Prostate gland (tissue), 2 donors: ENCODE data around the gene FMNL2.

Experiments
- POLR2A ChIP-seq: fragments of 450-650 bp; IDR thresholded peaks from one replicate; pipeline ENCODE4 v1.6.1; 2016; ENCODE audit warnings: antibody characterized with exemption, mild to moderate bottlenecking
- TF ChIP-seq, protein P1 (sequence below), 4 experiments: fragments of 200-600 bp in 2 of 4; fragments of 450-650 bp in 2 of 4; sonication (generic) in 2 of 4; IDR thresholded peaks; 1 replicate in 3 of 4; 2 replicates in 1 of 4; pipeline ENCODE4 v1.5.1; 2016 to 2019; ENCODE audit warnings: antibody characterized with exemption in 4 of 4, mild to moderate bottlenecking in 2 of 4, moderate library complexity in 2 of 4

DNA sequence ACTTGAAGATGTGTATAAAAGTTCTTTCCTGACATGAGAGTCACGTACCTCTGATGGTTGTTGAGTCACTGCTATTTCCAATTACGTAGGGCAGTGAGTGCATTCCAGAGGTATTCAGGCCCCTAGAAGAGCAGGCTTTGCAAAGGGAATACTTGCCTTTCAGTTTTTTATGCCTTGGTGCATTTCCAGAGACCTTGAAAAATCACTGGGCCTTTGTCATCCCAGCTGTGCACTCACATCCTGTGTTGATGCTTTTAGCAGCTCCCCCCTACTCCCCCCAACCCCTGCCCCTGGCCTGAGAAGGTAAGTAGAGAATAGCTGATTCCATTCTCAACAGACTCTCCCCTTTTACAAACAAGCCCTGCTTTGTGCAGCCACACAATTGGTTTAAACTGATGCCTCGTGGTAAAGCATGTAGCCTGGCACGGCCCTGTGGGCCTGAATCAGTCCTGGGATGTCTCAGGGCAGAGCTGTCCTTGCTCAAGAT is 208.1 kb downstream of the FMNL2 start:
- TF ChIP-seq, protein P1, sequence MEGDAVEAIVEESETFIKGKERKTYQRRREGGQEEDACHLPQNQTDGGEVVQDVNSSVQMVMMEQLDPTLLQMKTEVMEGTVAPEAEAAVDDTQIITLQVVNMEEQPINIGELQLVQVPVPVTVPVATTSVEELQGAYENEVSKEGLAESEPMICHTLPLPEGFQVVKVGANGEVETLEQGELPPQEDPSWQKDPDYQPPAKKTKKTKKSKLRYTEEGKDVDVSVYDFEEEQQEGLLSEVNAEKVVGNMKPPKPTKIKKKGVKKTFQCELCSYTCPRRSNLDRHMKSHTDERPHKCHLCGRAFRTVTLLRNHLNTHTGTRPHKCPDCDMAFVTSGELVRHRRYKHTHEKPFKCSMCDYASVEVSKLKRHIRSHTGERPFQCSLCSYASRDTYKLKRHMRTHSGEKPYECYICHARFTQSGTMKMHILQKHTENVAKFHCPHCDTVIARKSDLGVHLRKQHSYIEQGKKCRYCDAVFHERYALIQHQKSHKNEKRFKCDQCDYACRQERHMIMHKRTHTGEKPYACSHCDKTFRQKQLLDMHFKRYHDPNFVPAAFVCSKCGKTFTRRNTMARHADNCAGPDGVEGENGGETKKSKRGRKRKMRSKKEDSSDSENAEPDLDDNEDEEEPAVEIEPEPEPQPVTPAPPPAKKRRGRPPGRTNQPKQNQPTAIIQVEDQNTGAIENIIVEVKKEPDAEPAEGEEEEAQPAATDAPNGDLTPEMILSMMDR (IDR thresholded peaks at IDR 0.05), result no peak
- TF ChIP-seq POLR2A, result no peak
